Endodermal cell (in vitro differentiated cells): ENCODE measurements around the gene NUDCD2. TPM values are rescaled to one million over a fixed set of nuclear protein-coding genes. Genes with fewer than 3 reads are reported as not detected.
"Not testable (repeated sequence)": the region's sequence is repeated elsewhere in the genome, so short reads cannot be mapped to it uniquely, and the experiment has no call there.

Source experiments
- DNase-seq: peaks from one replicate; pipeline ENCODE4 v3.0.0-alpha.2; 2017
- H3K27ac ChIP-seq: 2 replicates; pipeline ENCODE4 v1.5.1; 2013; ENCODE audit warnings: mild to moderate bottlenecking, low read depth, low read length, moderate library complexity
- H3K27me3 ChIP-seq: 2 replicates; pipeline ENCODE4 v1.6.1; 2013; ENCODE audit warnings: mild to moderate bottlenecking, low read length, moderate library complexity; ENCODE audit not compliant: insufficient read depth, control insufficient read depth, poor library complexity, severe bottlenecking
- H3K36me3 ChIP-seq: 2 replicates; pipeline ENCODE4 v1.7.0; 2013; ENCODE audit warnings: mild to moderate bottlenecking, low read length, moderate library complexity; ENCODE audit not compliant: control insufficient read depth, insufficient read depth
- H3K4me1 ChIP-seq: one replicate; pipeline ENCODE4 v1.7.0; 2013; ENCODE audit warnings: low read length; ENCODE audit not compliant: control insufficient read depth, insufficient read depth
- H3K4me3 ChIP-seq: 2 replicates; pipeline ENCODE4 v1.5.1; 2013; ENCODE audit warnings: mild to moderate bottlenecking, low read length, moderate library complexity
- H3K9ac ChIP-seq: 2 replicates; pipeline ENCODE4 v1.6.1; 2013; ENCODE audit warnings: mild to moderate bottlenecking, low read length, moderate library complexity; ENCODE audit not compliant: poor library complexity, severe bottlenecking; ENCODE audit errors: extremely low read depth
- H3K9me3 ChIP-seq: 2 replicates; pipeline ENCODE4 v1.6.1; 2013; ENCODE audit warnings: mild to moderate bottlenecking, low read length, moderate library complexity; ENCODE audit not compliant: control insufficient read depth
- H3K27ac Mint-ChIP-seq: 2 replicates; pipeline ENCODE4 v1.8.0; 2020; ENCODE audit warnings: mixed read lengths
- H3K27me3 Mint-ChIP-seq: 2 replicates; pipeline ENCODE4 v1.8.0; 2021; ENCODE audit warnings: mild to moderate bottlenecking, mixed read lengths; ENCODE audit not compliant: insufficient read depth
- H3K36me3 Mint-ChIP-seq: 2 replicates; pipeline ENCODE4 v1.8.0; 2020; ENCODE audit warnings: low read depth, mixed read lengths
- H3K4me1 Mint-ChIP-seq: 2 replicates; pipeline ENCODE4 v1.8.0; 2020; ENCODE audit warnings: mixed read lengths
- H3K4me3 Mint-ChIP-seq: 2 replicates; pipeline ENCODE4 v1.8.0; 2020; ENCODE audit warnings: mild to moderate bottlenecking, moderate library complexity, mixed read lengths
- H3K9me3 Mint-ChIP-seq: 2 replicates; pipeline ENCODE4 v1.8.0; 2020; ENCODE audit warnings: mild to moderate bottlenecking, mixed read lengths
- CTCF ChIP-seq: fragments of 200-600 bp; sonication (generic); conservative IDR thresholded peaks from 2 replicates; pipeline ENCODE4 v1.5.0; 2021; ENCODE audit warnings: antibody characterized with exemption, mild to moderate bottlenecking
- WGBS, 2 experiments: methylation state at CpG; one replicate each; pipeline versions ENCODE4 v1.1.5 to v1.1.7; 2013; ENCODE audit warnings: missing lambda C conversion rate in 2 of 2, mixed read lengths in 1 of 2; ENCODE audit not compliant: insufficient coverage in 1 of 2, insufficient read length in 1 of 2; 5-methylcytosine and 5-hydroxymethylcytosine counted together
- total RNA-seq, 2 donors: library from RNA; stranded (reverse); fragmentation: NEBNext Ultra II Directional in 1 of 2; extraction: Animal tissue kit (Norgen Biotek cat#: 25700) in 1 of 2; gene quantifications; 2 replicates in 1 of 2; 3 replicates in 1 of 2; pipeline ENCODE4 v1.2.1, GENCODE V29; 2021

NUDCD2 gene
- total RNA-seq, 2 donors from 2014 or later = 36.0 to 73.0 TPM

DNA sequence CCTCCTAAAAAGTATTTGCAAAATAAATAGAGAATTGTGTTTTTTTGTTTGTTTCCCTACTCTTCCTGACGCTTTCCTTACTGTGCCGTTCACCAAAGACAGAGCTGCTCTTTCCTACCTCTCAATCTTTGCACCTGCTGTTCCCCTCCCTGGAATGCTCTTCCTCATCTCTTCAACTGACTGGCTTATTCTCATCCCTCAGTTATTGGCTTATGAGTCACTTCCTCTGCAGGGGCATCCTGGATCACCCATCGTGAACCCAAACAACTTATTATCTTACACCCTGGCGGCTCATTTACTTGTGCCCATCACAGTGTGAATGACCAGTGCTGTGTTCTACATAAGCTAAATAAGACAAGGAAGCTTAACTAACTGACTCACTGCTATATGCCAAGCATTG lies 58.6 kb downstream of the NUDCD2 start:
- Histone ChIP-seq H3K27me3 (no peaks in the 10 kb centered on the region), H3K27ac (no peak overlapping the region), H3K36me3 (no peaks in the 10 kb centered on the region), H3K9ac (no peak overlapping the region), H3K4me3 (no peak overlapping the region), H3K4me1 (peaks cover 7% of the 10 kb centered on the region), H3K9me3 (peaks cover 9% of the 10 kb centered on the region)
- H3K4me3 Mint-ChIP-seq = no peak overlapping the region
- H3K4me1 Mint-ChIP-seq = peaks cover 15% of the 10 kb centered on the region
- peaks cover 16% of the 10 kb centered on the region for H3K36me3 Mint-ChIP-seq
- no peaks in the 10 kb centered on the region for H3K9me3 Mint-ChIP-seq
- DNase-seq = no peak
- no peak overlapping the region for H3K27ac Mint-ChIP-seq
- no peaks in the 10 kb centered on the region for H3K27me3 Mint-ChIP-seq
- 82 to 83% methylated on average over 4 of the region's 4 CpGs for WGBS, 2 experiments
- no peak for TF ChIP-seq CTCF

- H3K4me1 Mint-ChIP-seq = peaks cover 14% of the 10 kb centered on the region
- no peak for DNase-seq
- no peaks in the 10 kb centered on the region for H3K27me3 Mint-ChIP-seq
- peaks cover 9% of the 10 kb centered on the region for H3K9me3 ChIP-seq
- no peak overlapping the region for H3K27ac Mint-ChIP-seq
- H3K4me3 ChIP-seq = no peak overlapping the region
- no peaks in the 10 kb centered on the region for H3K27me3 ChIP-seq
- H3K4me1 ChIP-seq = peaks cover 7% of the 10 kb centered on the region
- H3K4me3 Mint-ChIP-seq = no peak overlapping the region
- WGBS, 2 experiments = 67 to 68% methylated on average over 3 to 4 of the region's 4 CpGs
- H3K36me3 Mint-ChIP-seq = peaks cover 16% of the 10 kb centered on the region
- no peaks in the 10 kb centered on the region for H3K36me3 ChIP-seq
- H3K9me3 Mint-ChIP-seq = no peaks in the 10 kb centered on the region
- no peak overlapping the region for H3K9ac ChIP-seq
- no peak for TF ChIP-seq CTCF
- no peak overlapping the region for H3K27ac ChIP-seq
These were observed 60.0 kb downstream of the NUDCD2 start for GRCh38 chr5:163399923-163400322.

GRCh38 chr5:163397354-163397753 lies 62.5 kb downstream of the NUDCD2 start:
- Mint-ChIP-seq H3K4me1 (no peaks in the 10 kb centered on the region), H3K27me3 (no peaks in the 10 kb centered on the region), H3K4me3 (no peak overlapping the region), H3K36me3 (peaks cover 24% of the 10 kb centered on the region), H3K27ac (no peak overlapping the region), H3K9me3 (peaks cover 14% of the 10 kb centered on the region)
- Histone ChIP-seq H3K9ac (no peak overlapping the region), H3K4me3 (no peak overlapping the region), H3K27ac (no peak overlapping the region), H3K9me3 (peaks cover 14% of the 10 kb centered on the region), H3K36me3 (no peaks in the 10 kb centered on the region), H3K27me3 (no peaks in the 10 kb centered on the region), H3K4me1 (no peaks in the 10 kb centered on the region)
- no peak for DNase-seq
- TF ChIP-seq CTCF = no peak

DNA sequence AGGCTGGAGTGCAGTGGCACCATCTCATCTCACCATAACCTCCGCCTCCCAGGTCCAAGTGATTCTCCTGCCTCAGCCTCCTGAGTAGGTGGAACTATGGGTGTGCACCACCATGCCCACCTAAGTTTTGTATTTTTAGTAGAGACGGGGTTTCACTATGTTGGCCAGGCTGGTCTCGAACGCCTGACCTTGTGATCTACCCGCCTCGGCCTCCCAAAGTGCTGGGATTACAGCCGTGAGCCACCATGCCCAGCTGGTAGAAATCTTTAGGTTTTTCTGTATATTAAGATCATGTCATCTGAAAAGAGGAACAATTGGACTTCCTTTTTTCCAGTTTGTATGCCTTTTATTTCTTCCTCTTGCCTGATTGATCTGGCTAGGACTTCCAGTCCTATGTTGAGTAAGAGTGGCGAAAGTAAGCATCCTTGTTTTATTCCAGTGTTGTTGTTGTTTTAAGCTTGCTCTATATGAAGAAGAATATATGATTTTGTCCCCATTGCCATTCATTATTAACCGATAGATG lies 63.0 kb downstream of the NUDCD2 start:
- not testable (repeated sequence) for DNase-seq, H3K27me3 ChIP-seq, H3K9ac ChIP-seq, H3K36me3 ChIP-seq, H3K27ac Mint-ChIP-seq, H3K4me3 ChIP-seq, H3K27me3 Mint-ChIP-seq, H3K27ac ChIP-seq, H3K4me1 ChIP-seq, H3K4me1 Mint-ChIP-seq, H3K4me3 Mint-ChIP-seq
- H3K36me3 Mint-ChIP-seq = peaks cover 25% of the 10 kb centered on the region
- WGBS, 2 experiments = 88 to 97% methylated on average over 6 to 9 of the region's 9 CpGs
- H3K9me3 Mint-ChIP-seq = peaks cover 15% of the 10 kb centered on the region
- peaks cover 14% of the 10 kb centered on the region for H3K9me3 ChIP-seq
